ENCODE measurements around the gene UBQLN1. TPM values are rescaled to one million over a fixed set of nuclear protein-coding genes. Genes with fewer than 3 reads are reported as not detected.

The UBQLN1 gene
- total RNA-seq, 2 experiments from 2014 or later: 178 to 185 TPM

DNA sequence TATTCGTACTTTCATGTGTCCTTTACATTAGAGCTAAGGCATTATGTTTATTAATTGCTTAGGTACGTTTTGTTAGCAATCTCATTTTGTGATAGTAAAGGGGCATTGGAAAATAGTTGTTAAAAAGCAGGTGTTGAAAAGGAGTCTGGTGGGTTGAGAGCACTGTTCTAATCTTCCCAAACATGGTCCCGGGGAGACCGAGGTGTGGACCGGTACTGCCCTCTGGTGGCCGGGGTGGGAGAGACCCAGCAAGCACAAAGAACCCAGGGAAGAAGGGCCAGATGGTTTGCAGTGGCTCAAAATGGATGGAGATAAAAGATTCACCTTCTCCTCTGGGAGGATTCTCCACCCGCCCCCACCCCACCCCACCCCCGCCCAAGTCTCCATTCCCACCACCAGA is 58.7 kb downstream of the UBQLN1 start:
- Mint-ChIP-seq H3K27me3 (no peaks in the 10 kb centered on the region), H3K27ac (no peak overlapping the region), H3K9me3 (no peaks in the 10 kb centered on the region), H3K4me3 (no peak overlapping the region), H3K36me3 (ENCODE audit: low read depth) (peaks cover 19% of the 10 kb centered on the region), H3K4me1 (ENCODE audit: low read depth) (peaks cover 7% of the 10 kb centered on the region)
- H3K4me3 ChIP-seq (ENCODE audit: low read length): no peak overlapping the region
- H3K27me3 ChIP-seq (ENCODE audit: control insufficient read depth in 1 of 2, insufficient read depth in 2 of 2, low read length in 2 of 2): no peaks in the 10 kb centered on the region
- H3K4me1 ChIP-seq (ENCODE audit: insufficient read depth, low read length): no peaks in the 10 kb centered on the region
- intact Hi-C loops (cut with DNase I, micrococcal nuclease): loop anchor here (1.0 to 5.0 kb wide), 5 partner anchors 29 to 314 kb away; no protein-coding TSS in a partner anchor
- ATAC-seq (ENCODE audit: poor library complexity) (peak; percentile 95), DNase-seq (peak; percentile 62 to 85 (median 76))
- POLR2A ChIA-PET: interaction anchor here (1.1 to 2.0 kb wide), 2 partner anchors 28 to 58 kb away, joined by 3 to 8 read pairs; partner anchors contain the start of gene UBQLN1
- CTCF ChIA-PET: interaction anchor here (0.8 to 2.9 kb wide), 4 partner anchors 12 to 314 kb away, joined by 3 to 20 read pairs (median 4); no protein-coding TSS in a partner anchor
- peaks cover 35% of the 10 kb centered on the region for H3K36me3 ChIP-seq (ENCODE audit: insufficient read depth, low read length)
- no peak overlapping the region for H3K27ac ChIP-seq (ENCODE audit: low read depth in 1 of 2, low read length in 2 of 2)
- TF ChIP-seq, protein P1, sequence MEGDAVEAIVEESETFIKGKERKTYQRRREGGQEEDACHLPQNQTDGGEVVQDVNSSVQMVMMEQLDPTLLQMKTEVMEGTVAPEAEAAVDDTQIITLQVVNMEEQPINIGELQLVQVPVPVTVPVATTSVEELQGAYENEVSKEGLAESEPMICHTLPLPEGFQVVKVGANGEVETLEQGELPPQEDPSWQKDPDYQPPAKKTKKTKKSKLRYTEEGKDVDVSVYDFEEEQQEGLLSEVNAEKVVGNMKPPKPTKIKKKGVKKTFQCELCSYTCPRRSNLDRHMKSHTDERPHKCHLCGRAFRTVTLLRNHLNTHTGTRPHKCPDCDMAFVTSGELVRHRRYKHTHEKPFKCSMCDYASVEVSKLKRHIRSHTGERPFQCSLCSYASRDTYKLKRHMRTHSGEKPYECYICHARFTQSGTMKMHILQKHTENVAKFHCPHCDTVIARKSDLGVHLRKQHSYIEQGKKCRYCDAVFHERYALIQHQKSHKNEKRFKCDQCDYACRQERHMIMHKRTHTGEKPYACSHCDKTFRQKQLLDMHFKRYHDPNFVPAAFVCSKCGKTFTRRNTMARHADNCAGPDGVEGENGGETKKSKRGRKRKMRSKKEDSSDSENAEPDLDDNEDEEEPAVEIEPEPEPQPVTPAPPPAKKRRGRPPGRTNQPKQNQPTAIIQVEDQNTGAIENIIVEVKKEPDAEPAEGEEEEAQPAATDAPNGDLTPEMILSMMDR (IDR thresholded peaks at IDR 0.05): peak; percentile 74
- H3K9me3 ChIP-seq (ENCODE audit: control insufficient read depth in 1 of 2, insufficient read depth in 1 of 2, low read length in 2 of 2): no peaks in the 10 kb centered on the region

DNA sequence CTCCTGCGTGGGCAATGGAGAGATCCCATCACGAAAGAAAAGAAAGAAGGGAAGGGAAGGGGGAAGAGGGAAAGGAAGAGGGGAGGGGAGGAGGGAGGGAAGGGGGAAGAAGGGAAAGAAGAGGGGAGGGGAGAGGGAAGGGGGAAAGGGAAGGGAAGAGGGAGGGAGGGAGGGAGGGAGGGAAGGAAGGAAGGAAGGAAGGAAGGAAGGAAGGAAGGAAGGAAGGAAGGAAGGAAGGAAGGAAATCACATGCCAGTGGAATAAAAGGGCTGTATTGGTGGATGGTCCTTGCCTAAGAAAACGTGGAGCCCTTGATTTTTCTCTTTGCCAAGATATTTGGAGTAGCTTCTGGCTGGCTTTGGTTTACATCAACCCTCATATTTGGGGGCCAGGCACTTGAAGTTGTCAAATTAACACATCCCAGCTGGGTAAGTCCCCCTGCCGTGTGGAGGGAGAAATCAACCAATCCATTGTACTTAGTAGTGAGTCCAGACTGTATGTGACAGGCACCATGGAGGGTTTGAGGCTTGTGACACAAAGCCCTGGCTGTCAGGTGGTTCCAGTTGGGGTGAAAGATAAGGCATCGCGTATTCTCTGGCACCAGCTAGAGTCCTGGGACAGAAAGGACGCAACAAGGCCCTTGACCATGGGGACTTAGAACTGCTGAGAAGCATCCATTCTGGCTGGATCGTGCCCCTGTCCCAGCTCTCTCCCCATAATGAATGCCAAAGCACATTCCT is 61.1 kb downstream of the UBQLN1 start:
- Mint-ChIP-seq H3K27ac (no peak overlapping the region), H3K36me3 (ENCODE audit: low read depth) (peaks cover 19% of the 10 kb centered on the region)
- TF ChIP-seq, protein P1 (IDR thresholded peaks at IDR 0.05): no peak

DNA sequence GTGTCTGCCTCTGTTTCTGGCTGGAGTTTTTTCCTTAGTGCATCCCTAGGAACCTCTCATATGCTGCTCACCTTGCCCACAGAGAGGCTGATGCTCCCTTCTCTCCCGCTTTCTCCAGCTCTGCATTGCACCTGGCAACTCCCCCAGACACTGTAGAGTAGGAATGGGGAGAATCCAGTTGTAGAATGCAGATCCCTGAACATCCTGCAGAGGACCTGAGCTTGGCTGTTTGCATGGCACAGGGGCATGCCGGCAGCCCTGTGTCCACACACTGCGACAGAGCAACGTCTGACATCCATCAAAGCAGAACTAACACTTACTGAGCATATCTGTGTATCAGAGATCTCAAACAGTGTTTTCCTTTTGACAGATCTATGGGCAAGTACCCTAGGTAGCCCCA is 65.0 kb downstream of the UBQLN1 start:
- no peak for ATAC-seq (ENCODE audit: poor library complexity)

More for the DNA sequence above, 61.1 kb downstream of the UBQLN1 start:
- POLR2A ChIA-PET: no interaction called here
- H3K27ac ChIP-seq (ENCODE audit: low read depth in 1 of 2, low read length in 2 of 2): no peak overlapping the region
- no peaks in the 10 kb centered on the region for H3K9me3 ChIP-seq (ENCODE audit: control insufficient read depth in 1 of 2, insufficient read depth in 1 of 2, low read length in 2 of 2)
- H3K4me1 Mint-ChIP-seq (ENCODE audit: low read depth): peaks cover 7% of the 10 kb centered on the region
- no peaks in the 10 kb centered on the region for H3K9me3 Mint-ChIP-seq
- no peak overlapping the region for H3K4me3 ChIP-seq (ENCODE audit: low read length)
- no peak overlapping the region for H3K4me3 Mint-ChIP-seq
- intact Hi-C loops (cut with DNase I, micrococcal nuclease): loop anchor here in 1 of 2 experiments (1.0 to 5.0 kb wide), 2 partner anchors 25 to 66 kb away; no protein-coding TSS in a partner anchor
- no peaks in the 10 kb centered on the region for H3K27me3 ChIP-seq (ENCODE audit: control insufficient read depth in 1 of 2, insufficient read depth in 2 of 2, low read length in 2 of 2)
- no peaks in the 10 kb centered on the region for H3K4me1 ChIP-seq (ENCODE audit: insufficient read depth, low read length)
- ATAC-seq (ENCODE audit: poor library complexity) (no peak), DNase-seq (no peak)
- peaks cover 19% of the 10 kb centered on the region for H3K36me3 ChIP-seq (ENCODE audit: insufficient read depth, low read length)
- CTCF ChIA-PET: interaction anchor here (1.0 kb wide), 2 partner anchors 26 kb away, joined by 3 to 4 read pairs; no protein-coding TSS in a partner anchor
- no peaks in the 10 kb centered on the region for H3K27me3 Mint-ChIP-seq

More for the DNA sequence above, 65.0 kb downstream of the UBQLN1 start:
- Mint-ChIP-seq H3K27me3 (no peaks in the 10 kb centered on the region), H3K27ac (no peak overlapping the region), H3K4me1 (ENCODE audit: low read depth) (no peaks in the 10 kb centered on the region), H3K4me3 (no peak overlapping the region), H3K36me3 (ENCODE audit: low read depth) (no peaks in the 10 kb centered on the region), H3K9me3 (no peaks in the 10 kb centered on the region)
- no peak overlapping the region for H3K27ac ChIP-seq (ENCODE audit: low read depth in 1 of 2, low read length in 2 of 2)
- POLR2A ChIA-PET: interaction anchor here (1.4 to 1.7 kb wide), 2 partner anchors 19 to 64 kb away, joined by 3 to 7 read pairs; partner anchors contain the start of gene IDNK
- H3K27me3 ChIP-seq (ENCODE audit: control insufficient read depth in 1 of 2, insufficient read depth in 2 of 2, low read length in 2 of 2): no peaks in the 10 kb centered on the region
- CTCF ChIA-PET: interaction anchor here (0.8 kb wide), 1 partner anchor 22 kb away, joined by 3 read pairs; no protein-coding TSS in a partner anchor
- intact Hi-C loops (cut with DNase I, micrococcal nuclease): no loop called here
- no peaks in the 10 kb centered on the region for H3K4me1 ChIP-seq (ENCODE audit: insufficient read depth, low read length)
- no peaks in the 10 kb centered on the region for H3K9me3 ChIP-seq (ENCODE audit: control insufficient read depth in 1 of 2, insufficient read depth in 1 of 2, low read length in 2 of 2)
- no peak overlapping the region for H3K4me3 ChIP-seq (ENCODE audit: low read length)
- TF ChIP-seq, protein P1 (IDR thresholded peaks at IDR 0.05): no peak
- no peak for DNase-seq
- peaks cover 8% of the 10 kb centered on the region for H3K36me3 ChIP-seq (ENCODE audit: insufficient read depth, low read length)

Data from CD4-positive, alpha-beta T cell (primary cell).